GM21619 (cell line): ENCODE results near the gene TMEM232.

ENCODE experiments used
- ATAC-seq: cut with Tn5 transposase; IDR thresholded peaks from one replicate; pipeline ENCODE4 v1.9.1; 2021; ENCODE audit not compliant: unreplicated experiment

Gene TMEM232

GRCh38 chr5:110634475-110634874, 92.0 kb downstream of the TMEM232 start:
- ATAC-seq = no peak

GRCh38 chr5:110631236-110631635, 95.2 kb downstream of the TMEM232 start:
- no peak for ATAC-seq

GRCh38 chr5:110630350-110630749, 96.1 kb downstream of the TMEM232 start:
- ATAC-seq = no peak

- no peak for ATAC-seq
Observed at GRCh38 chr5:110625376-110625999, 101.0 kb downstream of the TMEM232 start.

- ATAC-seq = no peak
Observed at GRCh38 chr5:110623874-110624273, 102.6 kb downstream of the TMEM232 start.

- no peak for ATAC-seq
Observed at GRCh38 chr5:110618941-110619340, 107.5 kb downstream of the TMEM232 start.

DNA sequence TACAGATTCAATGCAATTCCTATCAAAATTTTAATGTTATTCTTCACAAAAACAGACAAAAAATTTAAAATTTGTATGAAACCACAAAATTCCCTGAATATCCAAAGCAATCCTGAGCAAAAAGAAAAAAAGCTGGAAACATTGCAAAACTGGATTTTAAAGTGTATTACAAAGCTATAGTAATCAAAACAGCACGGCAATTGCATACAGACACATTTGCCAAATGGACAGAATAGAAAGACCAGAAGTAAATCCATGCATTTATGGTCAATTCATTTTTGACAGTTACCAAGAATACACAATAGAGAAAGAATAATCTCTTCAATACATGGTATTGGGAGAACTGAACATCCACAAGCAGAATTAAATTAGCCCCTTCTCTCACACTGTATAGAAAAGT, 110.5 kb downstream of the TMEM232 start:
- no peak for ATAC-seq

GRCh38 chr5:110612794-110613247, 113.7 kb downstream of the TMEM232 start:
- ATAC-seq = no peak

- no peak for ATAC-seq
Observed at GRCh38 chr5:110611817-110612216, 114.7 kb downstream of the TMEM232 start.

DNA sequence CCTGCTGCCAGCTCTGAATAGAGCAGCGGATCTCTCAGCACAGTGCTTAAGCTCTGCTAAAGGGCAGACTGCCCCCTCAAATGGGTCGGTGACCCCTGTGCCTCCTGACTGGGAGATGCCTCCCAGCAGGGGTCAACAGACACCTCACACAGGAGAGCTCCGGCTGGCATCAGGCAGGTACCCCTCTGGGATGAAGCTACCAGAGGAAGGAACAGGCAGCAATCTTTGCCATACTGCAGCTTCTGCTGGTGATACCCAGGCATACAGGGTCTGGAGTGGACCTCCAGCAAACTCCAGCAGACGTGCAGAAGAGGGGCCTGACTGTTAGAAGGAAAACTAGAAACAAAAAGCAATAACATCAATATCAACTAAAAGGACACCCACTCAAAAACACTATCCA, 131.6 kb downstream of the TMEM232 start:
- ATAC-seq = no peak

DNA sequence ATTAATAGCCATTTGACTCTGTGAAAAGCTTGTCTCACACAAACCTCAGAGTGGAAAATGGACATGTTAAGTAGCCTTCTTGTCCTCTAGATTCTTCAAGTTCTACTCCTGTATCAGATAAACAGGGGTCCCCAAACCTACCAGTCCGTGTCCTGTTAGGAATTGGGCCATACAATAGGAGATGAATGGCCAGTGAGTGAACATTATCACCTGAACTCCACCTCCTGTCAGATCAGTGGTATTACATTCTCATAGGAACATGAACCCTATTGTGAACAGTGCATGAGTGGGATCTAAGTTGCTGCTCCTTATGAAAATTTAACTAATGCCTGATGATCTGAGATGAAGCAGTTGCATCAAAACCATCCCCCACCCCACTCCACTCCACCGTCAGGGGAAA, 136.3 kb downstream of the TMEM232 start:
- ATAC-seq = no peak

GRCh38 chr5:110588286-110588980, 138.0 kb downstream of the TMEM232 start:
- no peak for ATAC-seq

GRCh38 chr5:110580625-110581024, 145.8 kb downstream of the TMEM232 start:
- ATAC-seq = no peak

GRCh38 chr5:110572729-110573128, 153.7 kb downstream of the TMEM232 start:
- ATAC-seq = no peak

- no peak for ATAC-seq
Observed at GRCh38 chr5:110562191-110562590, 164.3 kb downstream of the TMEM232 start.

GRCh38 chr5:110561510-110561909, 165.0 kb downstream of the TMEM232 start:
- no peak for ATAC-seq

GRCh38 chr5:110549301-110549700, 177.2 kb downstream of the TMEM232 start:
- no peak for ATAC-seq

DNA sequence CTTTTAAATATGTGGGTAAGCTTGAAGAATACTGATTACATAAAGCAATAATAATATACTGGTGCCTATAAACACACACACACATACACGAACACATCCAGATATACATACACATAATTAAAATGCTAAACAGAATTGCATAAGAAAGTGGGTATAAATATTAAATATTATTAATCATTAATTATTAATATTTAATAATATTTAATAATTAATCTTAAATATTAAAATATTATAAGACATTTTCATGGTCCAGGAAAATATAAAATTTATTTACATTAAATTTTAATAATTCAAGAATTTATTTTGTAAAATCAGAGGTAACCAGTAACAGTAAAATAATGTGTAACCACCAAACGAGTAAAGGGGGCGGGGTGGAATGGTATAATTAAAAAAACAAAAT, 178.3 kb downstream of the TMEM232 start:
- ATAC-seq = no peak

DNA sequence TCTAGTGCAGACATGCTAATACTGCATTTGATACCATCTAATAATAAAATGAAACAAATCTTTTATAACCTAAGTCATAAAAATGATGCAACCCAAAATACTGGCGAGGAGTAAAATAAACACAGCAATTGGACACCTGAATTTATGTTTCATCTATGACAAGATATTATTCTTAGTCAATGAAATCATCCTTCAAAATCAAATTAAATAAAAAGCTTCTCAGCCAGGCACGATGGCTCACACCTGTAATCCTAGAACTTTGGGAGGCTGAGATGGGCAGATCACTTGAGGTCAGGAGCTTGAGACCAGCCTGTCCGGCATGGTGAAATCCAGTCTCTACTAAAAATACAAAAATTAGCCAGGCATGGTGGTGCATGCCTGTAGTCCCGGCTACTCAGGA, 179.0 kb downstream of the TMEM232 start:
- no peak for ATAC-seq

GRCh38 chr5:110545716-110546115, 180.8 kb downstream of the TMEM232 start:
- no peak for ATAC-seq

GRCh38 chr5:110544603-110545002, 181.9 kb downstream of the TMEM232 start:
- ATAC-seq = no peak

DNA sequence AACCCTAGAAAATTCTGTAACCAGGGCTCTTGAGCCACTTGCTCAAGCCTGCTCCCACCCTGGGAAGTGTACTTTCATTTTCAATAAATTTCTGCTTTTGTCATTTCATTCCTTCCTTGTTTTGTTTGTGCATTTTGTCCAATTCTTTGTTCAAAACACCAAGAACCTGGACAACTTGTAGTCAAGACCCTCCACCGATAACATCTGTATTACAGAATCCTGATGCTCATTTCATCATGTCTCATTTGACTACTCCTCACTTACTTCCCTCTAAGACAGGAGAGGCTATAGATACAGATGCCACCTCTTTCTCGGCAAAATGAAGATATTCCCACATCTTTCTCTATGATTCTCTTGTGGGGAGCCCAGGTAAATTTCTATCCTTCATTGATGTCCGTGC, 183.5 kb downstream of the TMEM232 start:
- no peak for ATAC-seq
